Parathyroid adenoma (tissue), 2 donors: ENCODE results near the gene ZNF514.

ENCODE experiments used
- H2AFZ ChIP-seq: fragments of 300-600 bp; sonication (generic); one replicate; pipeline ENCODE4 v1.7.0; 2017; ENCODE audit warnings: antibody characterized with exemption, mild to moderate bottlenecking
- H3K27ac ChIP-seq: fragments of 300-600 bp; sonication (generic); one replicate; pipeline ENCODE4 v1.7.0; 2017
- H3K27me3 ChIP-seq: fragments of 300-600 bp; sonication (generic); one replicate; pipeline ENCODE4 v1.7.0; 2017; ENCODE audit warnings: low read length; ENCODE audit not compliant: control insufficient read depth, insufficient read depth
- H3K36me3 ChIP-seq: fragments of 300-600 bp; sonication (generic); one replicate; pipeline ENCODE4 v1.7.0; 2017; ENCODE audit warnings: low read length; ENCODE audit not compliant: control insufficient read depth, insufficient read depth
- H3K4me1 ChIP-seq: fragments of 300-600 bp; sonication (generic); one replicate; pipeline ENCODE4 v1.7.0; 2017; ENCODE audit warnings: control low read depth
- H3K4me2 ChIP-seq: fragments of 300-600 bp; sonication (generic); one replicate; pipeline ENCODE4 v1.7.0; 2017; ENCODE audit warnings: low read length
- H3K4me3 ChIP-seq: fragments of 300-600 bp; sonication (generic); one replicate; pipeline ENCODE4 v1.7.0; 2017; ENCODE audit warnings: low read depth, low read length
- H3K79me2 ChIP-seq: fragments of 300-600 bp; sonication (generic); one replicate; pipeline ENCODE4 v1.7.0; 2017; ENCODE audit warnings: control low read depth
- H3K9ac ChIP-seq: fragments of 300-600 bp; sonication (generic); one replicate; pipeline ENCODE4 v1.7.0; 2017; ENCODE audit warnings: mild to moderate bottlenecking
- H3K9me3 ChIP-seq: fragments of 300-600 bp; sonication (generic); one replicate; pipeline ENCODE4 v1.7.0; 2017; ENCODE audit warnings: low read length; ENCODE audit not compliant: control insufficient read depth
- TF ChIP-seq, protein P1 (sequence below): fragments of 300-600 bp; sonication (generic); IDR thresholded peaks from one replicate; pipeline ENCODE4 v1.7.0; 2017; ENCODE audit warnings: antibody characterized with exemption, mild to moderate bottlenecking
- donor health status: primary hyperparathyroidism.

Gene ZNF514

DNA sequence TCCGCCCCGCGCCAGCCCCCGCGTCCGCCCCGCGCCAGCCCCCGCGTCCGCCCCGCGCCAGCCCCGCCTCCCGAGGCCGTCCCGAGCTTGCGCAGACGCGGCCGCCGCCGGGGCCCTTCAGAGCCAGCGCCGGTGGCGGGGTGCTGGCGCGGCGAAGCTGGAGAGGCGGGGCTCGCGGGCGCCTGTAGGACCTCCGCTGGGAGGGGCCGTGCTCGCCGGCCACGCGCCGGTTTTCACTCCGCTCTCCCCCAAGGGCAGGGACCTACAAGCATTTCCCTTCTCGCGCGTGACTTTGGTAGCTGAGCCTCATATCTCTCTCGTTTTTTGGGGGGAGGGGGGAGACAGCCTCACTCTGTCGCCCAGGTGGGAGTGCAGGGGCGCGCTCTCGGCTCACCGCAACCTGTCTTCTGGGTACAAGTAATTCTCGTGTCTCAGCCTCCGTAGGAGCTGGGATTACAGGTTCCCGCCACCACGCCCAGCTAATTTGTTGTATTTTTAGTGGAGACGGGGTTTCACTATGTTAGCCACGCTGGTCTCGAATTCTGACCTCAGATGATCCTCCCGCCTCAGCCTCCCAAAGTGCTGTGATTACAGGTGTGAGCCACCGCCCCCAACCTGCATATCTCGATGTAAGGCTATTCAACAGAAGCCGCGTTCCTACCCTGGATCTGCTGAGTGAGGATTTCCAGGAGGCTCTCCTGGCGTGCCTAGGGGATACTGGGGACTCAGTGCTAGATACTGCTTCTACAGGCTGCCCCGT, at the start of gene ZNF514:
TSS of gene ZNF514 (minus strand) at position 159 of the 760 bp plus-strand sequence. CDS start 6,595 bp downstream, outside the sequence.
- TF ChIP-seq, protein P1, sequence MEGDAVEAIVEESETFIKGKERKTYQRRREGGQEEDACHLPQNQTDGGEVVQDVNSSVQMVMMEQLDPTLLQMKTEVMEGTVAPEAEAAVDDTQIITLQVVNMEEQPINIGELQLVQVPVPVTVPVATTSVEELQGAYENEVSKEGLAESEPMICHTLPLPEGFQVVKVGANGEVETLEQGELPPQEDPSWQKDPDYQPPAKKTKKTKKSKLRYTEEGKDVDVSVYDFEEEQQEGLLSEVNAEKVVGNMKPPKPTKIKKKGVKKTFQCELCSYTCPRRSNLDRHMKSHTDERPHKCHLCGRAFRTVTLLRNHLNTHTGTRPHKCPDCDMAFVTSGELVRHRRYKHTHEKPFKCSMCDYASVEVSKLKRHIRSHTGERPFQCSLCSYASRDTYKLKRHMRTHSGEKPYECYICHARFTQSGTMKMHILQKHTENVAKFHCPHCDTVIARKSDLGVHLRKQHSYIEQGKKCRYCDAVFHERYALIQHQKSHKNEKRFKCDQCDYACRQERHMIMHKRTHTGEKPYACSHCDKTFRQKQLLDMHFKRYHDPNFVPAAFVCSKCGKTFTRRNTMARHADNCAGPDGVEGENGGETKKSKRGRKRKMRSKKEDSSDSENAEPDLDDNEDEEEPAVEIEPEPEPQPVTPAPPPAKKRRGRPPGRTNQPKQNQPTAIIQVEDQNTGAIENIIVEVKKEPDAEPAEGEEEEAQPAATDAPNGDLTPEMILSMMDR: no peak
- peak within 1 kb of the TSS; percentile 65 for H3K27ac ChIP-seq
- no peaks in the 10 kb centered on the region for H3K27me3 ChIP-seq
- H3K9ac ChIP-seq: no peak within 1 kb of the TSS
- peak within 1 kb of the TSS; percentile 60 for H3K4me3 ChIP-seq
- peaks cover 10% of the 10 kb centered on the region for H3K4me1 ChIP-seq
- H3K79me2 ChIP-seq: peaks cover 2% of the 10 kb centered on the region
- peak within 1 kb of the TSS; percentile 84 for H3K4me2 ChIP-seq
- no peaks in the 10 kb centered on the region for H3K9me3 ChIP-seq
- peak within 1 kb of the TSS; percentile 97 for H2AFZ ChIP-seq
- peaks cover 7% of the 10 kb centered on the region for H3K36me3 ChIP-seq

DNA sequence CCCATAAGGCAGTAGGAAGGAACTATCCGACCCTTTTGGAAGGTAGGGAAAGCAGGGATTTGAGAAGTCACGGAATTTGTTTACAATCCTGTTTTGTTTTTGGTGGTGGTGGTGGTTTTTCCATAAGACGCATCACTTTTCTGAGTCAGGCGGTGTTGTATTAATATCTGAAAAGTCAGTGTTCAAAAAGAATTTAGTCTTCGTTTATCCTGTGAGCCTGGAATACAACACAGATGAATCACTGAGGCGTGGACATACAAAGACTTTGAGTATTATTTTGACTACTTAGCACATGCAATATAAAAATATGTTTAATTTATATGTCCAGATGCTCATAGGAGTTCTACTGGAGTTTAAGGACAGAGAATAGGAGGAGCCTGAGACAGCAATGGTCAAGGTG, 48.5 kb upstream of the ZNF514 start:
- H3K27me3 ChIP-seq: no peaks in the 10 kb centered on the region
- H3K4me2 ChIP-seq: peak overlapping the region; percentile 86
- H3K36me3 ChIP-seq: no peaks in the 10 kb centered on the region
- H3K4me3 ChIP-seq: peak overlapping the region; percentile 74
- peaks cover 3% of the 10 kb centered on the region for H3K4me1 ChIP-seq
- no peaks in the 10 kb centered on the region for H3K79me2 ChIP-seq
- no peak overlapping the region for H3K9ac ChIP-seq
- TF ChIP-seq, protein P1: no peak
- peak overlapping the region; percentile 79 for H3K27ac ChIP-seq
- no peaks in the 10 kb centered on the region for H3K9me3 ChIP-seq
- peak overlapping the region; percentile 99 for H2AFZ ChIP-seq

DNA sequence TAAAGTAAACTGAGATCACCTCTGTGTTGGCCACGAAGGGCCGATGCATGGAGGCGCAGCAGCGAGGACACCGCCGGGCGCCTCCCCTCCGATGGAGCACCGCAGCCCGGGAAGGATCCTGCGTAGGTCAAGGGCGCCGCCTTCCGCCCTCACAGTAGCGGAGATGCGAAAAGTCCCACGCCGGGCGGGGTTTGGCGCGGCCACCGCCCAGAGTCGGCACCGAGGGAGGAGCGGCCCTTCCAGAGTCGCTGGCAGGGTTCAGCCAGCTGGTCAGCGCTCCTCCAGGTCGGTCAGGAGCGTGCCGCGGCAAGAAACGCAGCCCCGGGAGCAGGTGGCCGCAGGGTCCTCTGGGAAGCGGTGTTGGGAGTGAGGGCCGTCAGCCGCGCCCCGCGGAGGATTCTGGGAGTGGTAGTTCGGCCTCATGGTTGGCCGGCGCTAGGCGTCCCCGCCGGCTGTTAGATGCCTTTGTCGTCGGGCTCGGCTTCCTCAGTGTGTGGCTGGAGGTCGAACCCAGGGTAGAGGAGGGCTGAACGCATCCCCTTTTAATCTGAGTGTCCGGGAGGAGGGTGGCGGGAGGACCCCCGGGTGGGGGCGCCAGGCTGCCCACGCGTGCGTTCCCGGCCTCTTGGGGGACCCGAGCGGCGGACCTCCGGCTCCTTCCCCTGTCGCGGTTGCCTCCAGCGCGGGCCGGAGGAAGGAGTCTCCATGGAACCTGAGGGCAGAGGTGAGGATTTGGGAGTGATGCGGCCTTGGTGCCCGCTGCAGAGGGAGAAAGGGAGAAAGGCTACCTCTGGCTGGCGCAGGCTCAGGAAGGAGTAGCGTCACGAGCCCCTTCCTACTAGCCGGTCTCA, 47.7 kb upstream of the ZNF514 start, which contains the start of gene ZNF892:
TSS of gene ZNF892 (plus strand) at position 411 of the 851 bp plus-strand sequence. CDS start at position 706, 295 bp downstream.
- Histone ChIP-seq H3K27ac (peak within 1 kb of the TSS; percentile 79), H3K36me3 (no peaks in the 10 kb centered on the region), H3K4me3 (peak within 1 kb of the TSS; percentile 74), H3K9me3 (no peaks in the 10 kb centered on the region), H3K4me1 (peaks cover 3% of the 10 kb centered on the region), H3K9ac (peak within 1 kb of the TSS; percentile 33), H3K4me2 (peak within 1 kb of the TSS; percentile 86), H2AFZ (peak within 1 kb of the TSS; percentile 99), H3K79me2 (no peaks in the 10 kb centered on the region), H3K27me3 (no peaks in the 10 kb centered on the region)
- TF ChIP-seq, protein P1: peak; percentile 67

DNA sequence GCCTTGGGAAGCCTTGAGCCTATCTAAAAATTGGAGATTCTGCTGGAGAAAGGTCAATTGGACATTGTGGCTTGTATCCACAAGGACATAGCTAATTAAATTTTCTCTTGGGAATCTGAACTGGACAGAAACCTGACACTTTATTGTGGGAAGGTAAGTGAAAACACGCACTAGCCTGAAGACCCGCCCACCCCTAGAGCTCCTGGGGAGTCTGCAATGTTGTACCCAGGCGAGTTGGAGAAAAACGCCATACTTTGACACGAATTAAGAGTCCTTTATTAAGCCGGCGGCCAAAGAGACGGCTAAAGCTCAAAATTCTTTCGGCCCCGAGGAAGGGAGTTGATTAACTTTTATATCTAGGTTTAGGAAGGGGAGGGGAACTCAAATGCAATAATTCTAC, 46.4 kb upstream of the ZNF514 start:
- peak overlapping the region; percentile 99 for H2AFZ ChIP-seq
- H3K9ac ChIP-seq: no peak overlapping the region
- H3K79me2 ChIP-seq: no peaks in the 10 kb centered on the region
- H3K4me3 ChIP-seq: peak overlapping the region; percentile 74
- H3K4me1 ChIP-seq: peaks cover 3% of the 10 kb centered on the region
- no peaks in the 10 kb centered on the region for H3K9me3 ChIP-seq
- no peak overlapping the region for H3K27ac ChIP-seq
- H3K27me3 ChIP-seq: no peaks in the 10 kb centered on the region
- H3K36me3 ChIP-seq: no peaks in the 10 kb centered on the region
- H3K4me2 ChIP-seq: peak overlapping the region; percentile 86
- TF ChIP-seq, protein P1: no peak
